Upper lobe of left lung (tissue), 4 donors: ENCODE data around the gene FOLR3.
"Not testable (repeated sequence)": the region's sequence is repeated elsewhere in the genome, so short reads cannot be mapped to it uniquely, and the experiment has no call there.

ENCODE experiments used
- CTCF ChIP-seq, 6 experiments: fragments of 450-650 bp in 4 of 6; fragments of 200-600 bp in 2 of 6; sonication (generic) in 2 of 6; IDR thresholded peaks; one replicate each; pipeline ENCODE4 v1.5.1; 2016 to 2019; ENCODE audit warnings: antibody characterized with exemption in 6 of 6
- EP300 ChIP-seq, 4 donors: sonication (generic); formaldehyde crosslinking; IDR thresholded peaks; one replicate each; pipeline ENCODE4 v1.5.1; 2017; ENCODE audit warnings: antibody characterized with exemption in 4 of 4, control low read depth in 2 of 4
- POLR2A ChIP-seq, 4 donors: fragments of 450-650 bp; IDR thresholded peaks; one replicate each; pipeline ENCODE4 v1.5.1; 2016 to 2017; ENCODE audit warnings: antibody characterized with exemption in 4 of 4, mild to moderate bottlenecking in 2 of 4
- POLR2AphosphoS5 ChIP-seq, 2 donors: sonication (generic); formaldehyde crosslinking; IDR thresholded peaks; one replicate each; pipeline ENCODE4 v1.5.1; 2017; ENCODE audit warnings: antibody characterized with exemption in 2 of 2

DNA sequence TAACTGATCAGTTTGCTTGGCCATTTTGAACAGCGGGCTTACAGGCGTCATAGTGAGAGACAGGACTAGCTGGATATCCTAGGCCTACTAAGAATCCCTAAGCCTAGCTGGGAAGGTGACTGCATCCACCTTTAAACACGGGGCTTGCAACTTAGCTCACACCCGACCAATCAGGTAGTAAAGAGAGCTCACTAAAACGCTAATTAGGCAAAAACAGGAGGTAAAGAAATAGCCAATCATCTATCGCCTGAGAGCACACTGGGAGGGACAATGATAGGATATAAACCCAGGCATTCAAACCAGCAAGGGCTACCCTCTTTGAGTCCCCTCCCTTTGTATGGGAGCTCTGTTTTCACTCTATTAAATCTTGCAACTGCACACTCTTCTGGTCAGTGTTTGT is 18.3 kb downstream of the FOLR3 start:
- TF ChIP-seq CTCF, EP300, POLR2AphosphoS5, POLR2A (IDR thresholded peaks at IDR 0.05): not testable (repeated sequence)
